ENCODE measurements around the gene AUH.

The AUH gene

DNA sequence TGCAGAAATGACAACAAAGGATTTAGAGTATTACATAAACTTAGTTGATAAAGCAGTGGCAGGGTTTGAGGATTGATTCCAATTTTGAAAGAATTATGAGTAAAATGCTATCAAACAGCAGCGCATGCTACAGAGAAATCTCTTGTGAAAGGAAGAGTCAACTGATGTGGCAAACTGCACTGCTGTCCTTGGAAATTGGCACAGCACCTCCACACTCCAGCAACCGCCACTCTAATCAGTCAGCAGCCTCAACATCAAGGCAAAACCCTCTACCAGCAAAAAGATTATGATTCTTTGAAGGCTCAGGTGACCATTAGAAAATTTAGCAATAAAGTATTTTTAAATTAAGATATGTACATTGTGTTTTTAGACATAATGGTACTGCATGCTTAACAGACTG lies 66.4 kb downstream of the AUH start:
- no peak for DNase-seq (ENCODE audit: low read depth in 2 of 2)

DNA sequence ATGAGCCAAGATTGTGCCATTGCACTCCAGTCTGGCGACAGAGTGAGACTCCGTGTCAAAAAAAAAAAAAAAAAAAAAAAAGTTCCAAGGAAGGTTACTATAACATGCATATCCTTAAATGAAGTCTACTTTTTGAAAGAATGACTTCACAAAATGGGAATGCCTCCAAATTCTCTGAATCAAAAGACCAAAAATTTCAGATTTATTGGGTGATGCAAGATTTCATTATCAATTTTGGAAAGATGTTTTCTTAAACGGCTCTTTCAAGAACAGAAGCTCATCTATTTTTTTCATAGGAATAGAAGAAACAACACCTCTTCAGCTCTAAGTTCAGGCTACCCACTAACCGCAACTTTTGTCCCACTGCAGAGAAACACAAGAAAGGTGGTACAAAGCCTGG lies 69.9 kb downstream of the AUH start:
- DNase-seq (ENCODE audit: low read depth in 2 of 2), result peak; percentile 18 to 28

DNA sequence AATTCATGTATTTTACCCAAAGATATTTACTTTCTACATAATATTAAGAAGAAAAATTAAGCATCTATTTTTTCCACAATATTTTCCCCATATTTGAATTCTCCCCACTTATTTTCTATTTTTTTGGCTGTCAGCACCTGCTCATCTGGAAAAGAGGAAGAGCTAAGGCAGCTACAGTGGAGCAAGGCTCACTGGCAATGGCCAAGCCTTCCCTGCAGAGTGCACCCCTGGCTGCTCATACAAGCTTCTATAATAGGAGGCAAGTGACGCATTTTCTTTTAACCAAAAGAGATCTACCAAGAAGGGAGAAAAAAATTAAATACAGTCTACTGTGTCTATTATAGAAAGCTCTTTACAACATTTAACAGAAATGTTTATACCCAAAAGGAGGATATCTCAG lies 72.5 kb downstream of the AUH start:
- no peak for DNase-seq (ENCODE audit: low read depth in 2 of 2)

DNA sequence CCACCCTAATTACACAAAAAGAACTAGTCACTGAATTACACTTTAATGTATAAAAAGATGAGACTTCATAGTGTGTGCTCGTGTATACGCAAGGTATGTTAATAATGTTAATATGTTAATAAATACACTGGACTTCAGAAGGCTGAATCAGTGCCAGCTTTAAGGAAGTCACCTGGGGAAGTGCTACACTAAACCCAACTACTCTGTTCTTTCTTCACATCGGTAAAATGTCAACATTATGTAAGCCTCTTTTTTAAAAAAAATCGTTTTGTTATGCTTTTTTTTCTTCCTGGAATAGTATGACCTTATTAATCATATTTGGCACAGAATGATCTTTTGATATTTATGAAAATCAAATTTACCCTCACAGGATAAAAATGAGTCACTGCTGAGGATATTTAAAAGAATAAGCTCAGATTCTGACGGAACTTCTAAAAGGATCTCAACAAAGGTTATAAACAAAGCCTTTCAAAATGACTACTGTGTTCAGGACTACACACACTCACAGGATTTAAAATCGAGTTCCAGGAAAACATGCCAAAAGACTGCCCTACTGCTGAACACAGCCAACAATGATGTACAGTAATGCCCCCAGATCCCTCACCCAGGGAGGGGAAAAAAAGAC lies 75.9 kb downstream of the AUH start:
- DNase-seq (ENCODE audit: low read depth in 2 of 2), result no peak

DNA sequence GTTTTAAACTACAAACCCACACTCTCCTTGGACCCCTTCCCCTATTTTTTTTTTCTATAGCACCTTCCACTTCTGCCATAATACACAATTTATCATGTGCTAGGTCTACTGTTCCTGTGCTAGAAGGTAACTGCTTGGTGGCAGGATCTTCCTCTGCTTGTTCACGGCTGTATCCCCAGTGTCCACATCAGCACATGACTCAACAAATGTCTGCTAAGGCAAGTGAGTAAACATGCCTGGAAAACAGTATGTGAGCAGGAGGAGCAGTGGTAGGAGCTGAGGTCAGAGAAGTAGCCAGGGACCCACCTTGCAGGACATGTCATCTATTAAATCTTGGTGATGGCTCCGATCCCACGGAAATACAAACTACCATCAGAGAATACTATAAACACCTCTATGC lies 79.4 kb downstream of the AUH start:
- no peak for DNase-seq (ENCODE audit: low read depth in 2 of 2)

DNA sequence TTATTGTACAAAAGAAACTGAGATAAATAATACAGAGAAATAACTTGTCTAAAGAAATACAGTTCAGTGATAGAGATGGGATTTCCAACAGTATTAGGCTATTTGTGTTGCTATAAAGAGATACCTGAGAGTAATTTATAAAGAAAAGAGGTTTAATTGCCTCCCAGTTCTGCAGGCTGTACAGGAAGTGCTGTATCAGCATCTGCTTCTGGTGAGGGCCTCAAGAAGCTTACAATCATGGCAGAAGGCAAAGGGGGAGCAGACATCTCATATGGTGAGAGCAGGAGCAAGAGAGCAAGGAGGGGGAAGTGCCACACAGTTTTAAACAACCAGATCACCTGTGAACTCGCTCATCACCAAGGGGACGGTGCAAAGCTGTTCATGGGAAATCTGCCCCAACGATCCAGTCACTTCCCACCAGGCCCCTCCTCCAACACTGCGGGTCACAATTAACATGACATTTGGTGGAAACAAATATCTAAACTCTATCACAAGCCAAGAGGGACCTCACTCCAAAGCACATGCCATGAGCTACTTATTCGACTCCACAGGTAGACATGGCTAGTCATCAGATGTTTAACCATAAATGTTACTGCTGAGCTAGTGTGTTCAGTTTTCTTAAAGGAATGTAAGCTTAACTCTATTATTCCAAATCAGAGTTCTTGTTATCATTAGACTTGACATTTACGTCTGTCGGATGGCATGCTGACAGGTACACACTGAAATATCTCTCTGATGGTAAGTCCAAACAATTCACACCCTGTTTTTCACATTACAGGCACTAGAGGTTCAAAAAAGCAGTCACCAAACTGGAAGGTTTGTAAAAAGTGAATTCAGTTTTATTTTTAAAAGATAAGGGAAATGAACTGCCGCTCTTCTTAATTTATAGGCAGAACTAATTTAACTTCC lies 82.2 kb downstream of the AUH start:
- DNase-seq (ENCODE audit: low read depth in 2 of 2), result no peak

DNA sequence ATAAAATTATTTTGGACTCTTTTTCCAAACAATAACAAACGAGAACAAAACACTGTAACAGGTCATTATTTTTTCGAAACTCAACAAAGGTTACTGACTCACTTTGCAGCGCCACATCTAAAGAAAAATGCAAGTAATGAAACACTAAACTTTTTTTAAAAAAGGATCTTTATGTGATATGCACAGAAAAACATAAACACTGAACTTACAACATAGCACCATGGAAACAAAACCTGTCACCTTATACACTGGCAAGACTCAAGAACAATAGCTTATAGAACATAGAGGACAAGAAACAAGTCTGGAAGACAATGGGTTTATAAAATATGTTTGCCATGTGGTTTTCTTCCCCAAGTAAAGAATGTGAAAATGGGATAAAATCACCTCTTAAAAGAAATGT lies 85.2 kb downstream of the AUH start:
- no peak for DNase-seq (ENCODE audit: low read depth in 2 of 2)

DNA sequence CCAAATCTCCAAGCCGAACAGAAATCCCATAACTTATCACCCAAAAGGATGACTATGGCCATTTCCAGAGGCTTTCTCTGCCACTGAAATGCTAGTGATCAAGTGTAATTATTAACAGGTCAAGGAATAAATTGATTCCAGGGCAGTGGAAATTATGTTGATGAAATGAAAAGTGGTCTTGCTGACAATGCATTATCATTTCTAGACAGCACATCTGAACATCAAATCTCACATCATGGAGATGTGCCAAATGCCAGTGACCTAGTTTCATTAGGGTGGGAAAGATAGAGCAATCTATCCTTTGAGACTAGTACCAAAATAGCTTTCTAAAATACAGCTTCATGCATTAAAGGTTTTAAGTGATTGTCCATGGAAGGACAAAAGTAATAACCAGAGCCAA lies 86.1 kb downstream of the AUH start:
- DNase-seq (ENCODE audit: low read depth in 2 of 2), result no peak

DNA sequence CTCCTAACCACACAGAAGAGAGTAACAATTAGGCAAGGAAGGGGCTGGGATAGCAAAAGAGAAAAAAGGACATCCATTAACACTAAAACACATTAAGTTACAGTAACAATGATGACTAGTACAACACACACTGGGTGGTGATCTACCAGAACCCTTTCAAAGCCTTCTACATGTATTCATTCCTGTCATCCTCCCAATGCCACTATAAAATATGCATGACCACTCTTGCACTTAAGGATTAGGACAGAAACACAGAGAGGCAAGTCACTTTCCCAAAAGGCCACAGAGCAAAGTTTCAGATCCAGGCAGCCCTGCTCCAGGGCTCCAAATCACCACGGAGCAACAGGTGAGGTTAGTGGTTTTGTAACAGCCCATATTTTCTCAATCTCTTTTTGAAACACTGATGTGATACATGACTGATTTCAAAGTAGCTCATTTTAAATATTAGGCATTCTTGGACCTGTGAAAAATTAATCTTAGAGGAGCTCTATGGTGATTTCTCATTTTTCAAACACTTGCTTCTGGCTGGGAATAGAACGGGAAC lies 86.7 kb downstream of the AUH start:
- DNase-seq (ENCODE audit: low read depth in 2 of 2), result no peak

DNA sequence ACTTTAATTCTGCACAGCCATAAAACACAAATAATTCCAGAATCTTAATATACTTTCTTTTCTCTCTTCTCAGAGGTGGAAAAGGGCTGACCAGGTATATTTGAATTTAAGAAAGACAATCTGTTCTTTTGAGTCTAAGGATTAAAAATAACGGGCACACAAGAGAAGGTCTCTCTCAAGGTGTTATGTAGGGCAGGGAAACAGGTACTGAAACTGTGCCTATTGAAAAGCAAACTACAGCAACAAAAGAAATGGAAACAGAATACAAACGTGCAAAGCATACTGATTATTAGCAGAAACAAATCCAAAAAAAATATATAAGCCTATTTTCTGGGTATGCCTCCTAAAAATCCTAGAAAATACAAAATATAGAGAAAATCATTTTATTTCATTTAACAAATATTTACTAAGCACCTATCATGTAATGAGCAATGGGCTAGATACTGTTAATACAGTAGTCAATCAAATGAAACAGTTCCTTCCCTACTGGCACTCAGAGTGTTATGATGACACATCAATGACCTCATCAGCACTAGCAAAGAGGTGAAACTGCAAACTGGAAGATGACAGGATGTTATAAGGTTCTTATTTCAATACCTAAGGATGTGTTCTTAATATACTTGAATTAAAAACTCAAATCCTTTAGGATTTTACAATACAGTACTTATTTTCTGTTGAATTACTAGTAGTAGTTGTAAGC lies 87.7 kb downstream of the AUH start:
- no peak for DNase-seq (ENCODE audit: low read depth in 2 of 2)

DNA sequence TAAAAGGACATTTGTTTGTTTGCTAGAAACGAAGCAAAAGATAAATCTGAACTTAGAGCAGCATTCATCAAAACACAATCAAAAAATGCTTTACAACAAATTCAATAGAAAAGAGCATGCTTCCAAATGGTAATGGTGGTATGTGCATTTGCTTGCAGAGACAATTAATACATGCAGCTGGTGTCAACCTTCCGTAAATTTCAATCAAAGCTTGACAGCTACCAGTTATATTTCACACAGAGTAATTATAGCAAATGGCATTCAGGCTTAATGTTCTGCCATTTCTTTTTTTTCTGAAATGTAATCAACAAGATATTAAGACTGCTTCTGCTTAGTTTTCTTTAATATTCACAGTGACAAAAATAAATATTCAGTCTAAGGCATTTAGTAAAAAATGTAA lies 90.6 kb downstream of the AUH start:
- DNase-seq (ENCODE audit: low read depth in 2 of 2), result no peak

DNA sequence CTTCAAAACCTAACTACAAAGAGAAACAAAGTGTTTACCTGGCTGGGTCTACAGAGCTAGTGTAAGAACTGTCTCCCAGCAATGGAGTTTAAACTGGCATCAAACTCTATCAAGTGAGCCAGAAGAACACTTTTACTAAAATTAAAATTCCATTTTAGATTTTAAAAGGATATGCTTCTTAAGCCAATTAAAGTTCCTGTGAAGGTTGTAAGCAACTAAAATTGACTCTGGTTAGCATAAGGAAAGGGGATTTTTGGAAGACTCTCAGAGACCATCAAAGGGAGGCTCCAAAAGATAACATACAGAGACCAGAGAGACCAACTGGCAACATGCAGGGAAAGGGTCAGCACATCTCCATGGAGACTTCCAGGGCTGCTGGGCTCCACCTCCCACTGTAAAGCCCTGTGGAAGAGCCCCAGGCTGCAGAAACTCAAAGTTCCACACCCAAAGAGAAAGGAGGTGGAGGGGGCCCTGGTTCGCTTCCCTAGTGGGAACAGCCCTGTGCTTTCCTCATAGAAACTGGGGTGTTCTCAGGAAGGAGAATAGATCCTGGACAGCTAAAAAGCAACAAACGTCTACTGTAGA lies 91.7 kb downstream of the AUH start:
- no peak for DNase-seq (ENCODE audit: low read depth in 2 of 2)

DNA sequence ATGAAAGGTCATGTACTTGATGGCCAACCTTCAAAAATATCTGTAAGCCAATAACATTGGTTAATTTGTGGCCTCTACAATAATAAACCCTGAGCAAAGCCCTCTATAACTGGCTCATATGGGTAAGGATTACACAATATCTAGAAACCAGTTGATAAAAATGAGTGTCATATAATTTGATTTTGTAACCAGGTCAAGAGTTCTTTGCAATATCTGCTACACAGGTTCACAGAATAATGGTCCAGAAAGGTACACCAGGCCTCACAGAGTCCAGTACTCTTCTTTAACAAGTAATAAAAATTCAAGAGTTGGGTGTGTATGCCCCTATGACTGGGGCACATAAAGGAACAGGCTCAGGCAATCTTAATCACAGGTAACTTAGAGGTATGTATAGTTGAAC lies 95.3 kb downstream of the AUH start:
- no peak for DNase-seq (ENCODE audit: low read depth in 2 of 2)

DNA sequence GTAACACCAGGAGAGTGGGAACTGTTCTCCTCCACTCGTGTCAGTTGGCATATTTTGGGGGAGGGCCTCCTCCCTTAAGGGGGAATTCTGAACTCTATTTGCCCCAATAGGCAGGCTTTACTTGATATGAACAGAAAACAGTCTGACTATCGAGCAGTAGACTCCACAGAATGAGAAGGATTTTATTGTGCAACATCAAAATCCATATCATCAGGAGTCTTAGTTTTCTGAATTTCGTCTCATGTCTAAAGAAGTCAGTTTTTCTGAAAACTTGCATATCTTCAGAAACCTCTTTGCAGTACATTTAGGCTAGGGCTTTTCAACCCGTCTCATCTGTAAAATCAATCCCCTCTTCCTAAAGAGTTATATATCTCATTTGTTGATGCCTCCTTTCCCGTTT lies 96.2 kb downstream of the AUH start:
- no peak for DNase-seq (ENCODE audit: low read depth in 2 of 2)

DNA sequence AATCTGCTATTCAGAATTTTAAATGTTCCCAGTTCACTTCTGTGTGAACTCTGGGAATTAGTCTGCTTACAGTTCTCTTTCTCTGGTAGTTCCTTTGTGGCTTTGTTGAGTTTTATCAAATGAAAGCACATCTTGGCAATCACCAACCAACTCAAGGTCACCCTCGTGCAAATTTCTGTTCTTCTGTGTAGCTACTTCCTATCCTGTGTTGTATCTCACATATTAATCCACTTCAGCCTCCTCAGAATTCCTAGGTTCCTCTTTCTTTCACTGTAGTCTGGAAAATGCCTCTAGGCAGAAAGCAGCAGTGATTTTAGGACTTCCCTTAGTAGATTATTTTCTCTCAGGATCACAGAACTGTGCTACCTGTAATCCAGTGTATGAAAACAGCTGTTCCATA lies 100.3 kb downstream of the AUH start:
- no peak for DNase-seq (ENCODE audit: low read depth in 2 of 2)

DNA sequence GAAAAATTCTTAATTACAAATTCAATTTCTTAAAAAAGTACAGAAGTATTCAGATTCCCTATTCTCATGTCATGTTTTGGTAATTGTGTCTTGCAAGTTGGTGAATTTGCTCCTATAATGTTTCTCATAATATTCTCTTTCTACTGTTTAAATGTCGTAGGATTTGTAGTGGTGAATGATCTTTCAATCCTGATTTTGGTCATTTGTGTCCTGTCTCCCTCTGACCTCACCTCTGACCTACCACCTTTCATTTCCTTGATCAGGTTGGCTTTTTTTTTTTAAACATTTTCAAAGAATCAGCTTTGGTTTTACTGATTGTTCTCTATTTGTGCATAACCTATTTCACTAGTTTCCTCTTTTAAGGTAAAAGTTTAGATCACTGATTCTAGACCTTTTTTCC lies 102.6 kb downstream of the AUH start:
- no peak for DNase-seq (ENCODE audit: low read depth in 2 of 2)

DNA sequence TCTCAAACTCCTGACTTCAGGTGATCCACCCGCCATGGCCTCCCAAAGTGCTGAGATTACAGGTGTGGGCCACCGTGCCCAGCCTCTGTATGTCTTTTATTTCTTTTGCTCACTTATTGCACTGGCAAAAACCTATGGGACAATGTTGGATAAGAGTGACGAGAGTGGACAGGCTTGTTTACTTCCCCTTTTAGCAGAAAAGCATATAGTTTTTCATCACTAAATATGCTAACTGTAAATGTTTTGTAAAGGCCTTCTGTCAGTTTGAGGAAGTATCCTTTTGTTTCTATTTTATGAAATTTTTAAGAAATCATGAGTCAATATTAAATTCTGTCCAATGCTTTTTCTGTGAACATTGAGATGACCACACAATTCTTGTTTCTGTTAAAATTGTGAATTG lies 103.3 kb downstream of the AUH start:
- DNase-seq (ENCODE audit: low read depth in 2 of 2), result no peak

DNA sequence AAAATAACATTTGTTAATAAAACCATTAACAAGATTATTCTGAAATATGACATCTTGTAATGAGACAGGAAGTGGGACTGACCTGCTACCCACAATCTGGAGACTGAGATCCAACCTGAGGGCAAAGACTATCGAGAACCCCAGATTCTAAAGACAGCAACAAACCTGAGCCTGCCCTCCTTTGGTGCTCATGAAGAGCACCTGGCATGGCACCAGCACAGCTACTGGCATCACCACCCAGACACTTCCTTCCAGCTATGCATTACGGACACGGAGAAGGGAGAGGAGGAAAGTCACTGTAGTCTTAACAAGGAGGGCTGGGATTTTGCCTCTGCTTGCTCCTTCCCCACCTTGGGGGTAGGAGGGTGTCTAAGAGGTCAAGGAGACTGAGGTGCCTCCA lies 105.5 kb downstream of the AUH start:
- DNase-seq (ENCODE audit: low read depth in 2 of 2), result no peak

DNA sequence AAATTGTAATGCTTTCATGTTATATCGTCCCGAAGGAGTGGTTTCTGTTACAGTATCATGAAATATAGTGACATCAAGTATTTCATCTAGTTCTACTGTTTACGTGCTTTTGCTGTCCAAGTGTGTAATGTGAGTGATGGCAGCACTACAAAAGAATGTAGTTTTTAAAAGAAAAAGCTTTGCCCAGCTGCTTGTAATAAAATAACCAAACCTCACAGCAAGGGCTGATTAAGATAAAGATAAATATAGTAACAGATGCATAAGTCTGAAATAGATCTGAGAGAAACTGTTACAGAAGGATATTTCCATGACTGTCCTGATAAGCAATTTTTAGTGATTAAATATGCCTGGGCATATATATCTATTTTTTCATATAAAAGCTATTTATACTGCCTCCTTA lies 106.4 kb downstream of the AUH start:
- DNase-seq (ENCODE audit: low read depth in 2 of 2), result peak; percentile 59 to 60

DNA sequence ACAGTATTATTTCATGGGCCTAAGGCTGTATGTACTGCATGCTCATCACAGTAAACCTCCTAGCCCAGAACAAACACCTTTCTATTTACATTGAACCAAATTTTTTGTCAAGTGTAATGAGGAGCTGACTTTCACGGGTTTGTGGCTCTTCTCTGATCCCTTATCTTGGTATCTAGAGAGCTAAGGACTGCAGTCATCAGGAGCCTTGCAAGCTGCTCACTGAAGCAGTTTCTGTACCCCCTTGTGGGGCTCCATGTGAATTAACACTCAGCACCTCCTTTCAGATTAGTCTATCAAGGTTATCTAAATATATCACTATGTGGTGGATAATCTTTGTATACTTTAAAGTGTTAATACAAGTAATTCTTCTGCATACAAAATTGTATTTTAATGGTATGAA lies 108.2 kb downstream of the AUH start:
- no peak for DNase-seq (ENCODE audit: low read depth in 2 of 2)

DNA sequence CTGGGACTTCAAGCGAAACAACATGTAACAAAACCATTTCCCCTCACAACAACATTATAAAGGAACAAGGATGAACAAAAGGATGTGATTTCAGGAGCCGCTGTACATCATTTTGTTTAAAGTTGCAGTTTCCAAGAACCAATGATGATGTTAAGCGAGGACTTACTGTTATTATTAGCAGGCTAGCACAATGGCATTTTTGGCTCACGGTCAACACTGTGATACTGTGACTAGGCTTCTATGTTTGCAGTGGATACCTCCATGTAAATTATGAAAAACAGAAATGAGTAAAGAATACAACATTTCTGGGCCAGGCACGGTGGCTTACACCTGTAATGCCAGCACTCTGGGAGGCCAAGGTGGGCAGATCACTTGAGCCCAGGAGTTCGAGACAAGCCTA lies 113.0 kb downstream of the AUH start:
- DNase-seq (ENCODE audit: low read depth in 2 of 2), result no peak

DNA sequence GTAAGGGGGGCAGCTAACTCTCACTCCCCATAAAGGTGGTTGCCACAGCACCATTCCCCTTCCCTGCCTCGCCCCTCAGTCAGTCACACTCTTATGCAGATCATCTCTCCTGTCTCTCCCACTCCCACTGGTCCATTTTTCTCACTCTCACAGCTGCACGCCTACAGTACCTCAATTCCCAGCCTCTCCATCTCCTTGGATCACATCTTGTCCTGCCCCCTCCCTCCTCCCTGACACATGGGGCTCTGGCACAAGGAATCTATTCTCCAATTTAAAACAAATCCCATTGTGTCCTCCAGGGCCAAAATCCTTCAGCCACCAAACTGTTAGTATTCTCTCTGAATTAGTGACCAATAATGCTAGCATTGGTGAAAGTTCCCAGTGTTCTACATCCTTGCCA lies 114.4 kb downstream of the AUH start:
- no peak for DNase-seq (ENCODE audit: low read depth in 2 of 2)
